HCT116 (cell line): ENCODE measurements around the gene ENTPD6. TPM values are rescaled to one million over a fixed set of nuclear protein-coding genes. Genes with fewer than 3 reads are reported as not detected.

Source experiments
- ATAC-seq: fragments of 200-7000 bp; cut with Tn5 transposase; 2 replicates; pipeline ENCODE4 v1.9.1; 2020; ENCODE audit warnings: mild to moderate bottlenecking, moderate library complexity
- BruUV-seq: library from RNA; stranded (reverse); fragments of 400-500 nt; replicated peaks from 2 replicates; lab custom pipeline; 2021; lab: Mats Ljungman, UMichigan
- CTCF ChIA-PET: fragments of 300-600 bp; sonication (Branson Sonifier 250); formaldehyde crosslinking; loops from one replicate; lab custom pipeline; 2021; ENCODE audit warnings: antibody characterized with exemption; lab: Charles Lee
- POLR2A ChIA-PET: fragments of 300-600, 350-600 bp; sonication (Branson Sonifier 250); formaldehyde crosslinking; loops from one replicate; lab custom pipeline; 2021; ENCODE audit warnings: antibody characterized with exemption; lab: Charles Lee
- RAD21 ChIA-PET, 2 experiments: fragments of 300-600 bp; sonication (Branson Sonifier 250); formaldehyde crosslinking; loops; one replicate each; lab custom pipeline; 2023; ENCODE audit warnings: low total read pairs in 2 of 2; ENCODE audit not compliant: uncharacterized antibody in 2 of 2, unreplicated experiment in 2 of 2, low non-redundant PET in 1 of 2; lab: Charles Lee
- DNase-seq: peaks from one replicate; pipeline ENCODE4 v3.0.0-alpha.2; 2010; ENCODE audit warnings: low read depth, low spot score
- H2AFZ ChIP-seq: fragments of 200-600 bp; shearing (Covaris generic), sonication (generic); 2 replicates; pipeline ENCODE4 v1.6.1; 2017; ENCODE audit warnings: low read depth, mixed run types, mixed read lengths, antibody characterized with exemption, low read length; ENCODE audit not compliant: poor library complexity, severe bottlenecking
- H3K27ac ChIP-seq: 2 replicates; pipeline ENCODE4 v1.5.1; 2012; ENCODE audit warnings: low read depth, low read length
- H3K27me3 ChIP-seq: fragments of 200-600 bp; sonication (generic); 2 replicates; pipeline ENCODE4 v1.6.1; 2016; ENCODE audit warnings: mixed run types, low read length, mixed read lengths; ENCODE audit not compliant: insufficient read depth
- H3K36me3 ChIP-seq, 2 experiments: fragments of 200-500 bp in 1 of 2; fragments of 200-600 bp in 1 of 2; sonication (Bioruptor generic) in 1 of 2; sonication (generic) in 1 of 2; 2 replicates each; pipeline versions ENCODE4 v1.5.1 to v1.6.1; 2014 to 2016; ENCODE audit warnings: low read length in 2 of 2, inconsistent platforms in 1 of 2, mixed read lengths in 1 of 2, mixed run types in 1 of 2; ENCODE audit not compliant: insufficient read depth in 2 of 2, control insufficient read depth in 1 of 2
- H3K4me1 ChIP-seq, 2 experiments: fragments of 200-600 bp in 1 of 2; sonication (generic) in 1 of 2; 2 replicates each; pipeline versions ENCODE4 v1.5.1 to v1.6.1; 2012 to 2017; ENCODE audit warnings: low read length in 2 of 2, inconsistent platforms in 1 of 2, mild to moderate bottlenecking in 1 of 2, mixed read lengths in 1 of 2, mixed run types in 1 of 2, moderate library complexity in 1 of 2; ENCODE audit not compliant: insufficient read depth in 2 of 2, control insufficient read depth in 1 of 2
- H3K4me2 ChIP-seq: fragments of 200-600 bp; sonication (generic); 2 replicates; pipeline ENCODE4 v1.6.1; 2017; ENCODE audit warnings: mixed run types, low read length, mixed read lengths
- H3K4me3 ChIP-seq, 2 experiments: fragments of 200-600 bp in 1 of 2; sonication (generic) in 1 of 2; replicated peaks in 1 of 2; 2 replicates each; pipeline ENCODE4 v1.5.1; 2011 to 2016; ENCODE audit warnings: low read length in 2 of 2, control low read depth in 1 of 2, low read depth in 1 of 2, mild to moderate bottlenecking in 1 of 2, mixed read lengths in 1 of 2, mixed run types in 1 of 2
- H3K79me2 ChIP-seq: fragments of 200-600 bp; sonication (generic); 2 replicates; pipeline ENCODE4 v1.6.1; 2017; ENCODE audit warnings: mild to moderate bottlenecking, mixed run types, low read length, moderate library complexity, mixed read lengths; ENCODE audit not compliant: insufficient read depth
- H3K9ac ChIP-seq: fragments of 200-600 bp; sonication (generic); 2 replicates; pipeline ENCODE4 v1.6.1; 2016; ENCODE audit warnings: low read length, mixed read lengths
- H3K9me2 ChIP-seq: fragments of 200-600 bp; sonication (generic), shearing (Covaris generic); 2 replicates; pipeline ENCODE4 v1.6.1; 2017; ENCODE audit warnings: mixed run types, mild to moderate bottlenecking, moderate library complexity; ENCODE audit not compliant: insufficient read depth
- H3K9me3 ChIP-seq, 2 experiments: fragments of 200-500 bp in 1 of 2; fragments of 200-600 bp in 1 of 2; sonication (Bioruptor generic) in 1 of 2; sonication (generic) in 1 of 2; 2 replicates each; pipeline ENCODE4 v1.6.1; 2014 to 2017; ENCODE audit warnings: low read length in 2 of 2, mixed read lengths in 2 of 2, inconsistent platforms in 1 of 2, low read depth in 1 of 2, mild to moderate bottlenecking in 1 of 2, mixed run types in 1 of 2, moderate library complexity in 1 of 2; ENCODE audit not compliant: control insufficient read depth in 1 of 2, insufficient read depth in 1 of 2
- H4K20me1 ChIP-seq: fragments of 200-600 bp; sonication (generic), shearing (Covaris generic); 2 replicates; pipeline ENCODE4 v1.6.1; 2017; ENCODE audit warnings: mixed run types, mild to moderate bottlenecking, moderate library complexity; ENCODE audit not compliant: insufficient read depth
- ATF3 ChIP-seq: IDR thresholded peaks from 2 replicates; pipeline ENCODE4 v1.6.1; 2012
- CBX3 ChIP-seq: IDR thresholded peaks from 2 replicates; pipeline ENCODE4 v1.6.1; 2012; ENCODE audit warnings: low read depth
- CEBPB ChIP-seq: IDR thresholded peaks from 2 replicates; pipeline ENCODE4 v1.6.1; 2012; ENCODE audit warnings: low read depth
- CTCF ChIP-seq, 3 experiments: fragments of 200-600 bp in 1 of 3; sonication (generic) in 1 of 3; IDR thresholded peaks in 2 of 3; conservative IDR thresholded peaks in 1 of 3; 2 replicates each; pipeline ENCODE4 v1.5.1; 2012 to 2017; ENCODE audit warnings: low read depth in 2 of 3, low read length in 2 of 3, antibody characterized with exemption in 1 of 3, borderline replicate concordance in 1 of 3, control low read depth in 1 of 3, mild to moderate bottlenecking in 1 of 3, mixed read lengths in 1 of 3, mixed run types in 1 of 3, moderate library complexity in 1 of 3; ENCODE audit not compliant: insufficient read depth in 1 of 3
- EGR1 ChIP-seq: IDR thresholded peaks from 2 replicates; pipeline ENCODE4 v1.6.1; 2012; ENCODE audit warnings: low read depth
- ELF1 ChIP-seq: IDR thresholded peaks from 2 replicates; pipeline ENCODE4 v1.6.1; 2012; ENCODE audit warnings: low read depth, borderline replicate concordance
- EZH2 ChIP-seq: fragments of 200-600 bp; sonication (generic); IDR thresholded peaks from 2 replicates; pipeline ENCODE4 v1.6.1; 2017; ENCODE audit warnings: antibody characterized with exemption, mixed run types
- EZH2phosphoT487 ChIP-seq: fragments of 200-600 bp; IDR thresholded peaks from 2 replicates; pipeline ENCODE4 v1.6.1; 2018; ENCODE audit warnings: antibody characterized with exemption, borderline replicate concordance
- FOSL1 ChIP-seq: IDR thresholded peaks from 2 replicates; pipeline ENCODE4 v1.6.1; 2012; ENCODE audit warnings: low read depth
- JUND ChIP-seq: IDR thresholded peaks from 2 replicates; pipeline ENCODE4 v1.6.1; 2012
- MAX ChIP-seq: IDR thresholded peaks from 2 replicates; pipeline ENCODE4 v1.6.1; 2012
- POLR2A ChIP-seq: IDR thresholded peaks from 2 replicates; pipeline ENCODE4 v1.7.0; 2011; ENCODE audit warnings: borderline replicate concordance; ENCODE audit not compliant: insufficient read depth, insufficient read length; ENCODE audit errors: extremely low read depth
- RAD21 ChIP-seq: IDR thresholded peaks from 2 replicates; pipeline ENCODE4 v1.6.1; 2012; ENCODE audit warnings: low read depth, mild to moderate bottlenecking
- SP1 ChIP-seq: IDR thresholded peaks from 2 replicates; pipeline ENCODE4 v1.6.1; 2012; ENCODE audit warnings: low read depth
- SRF ChIP-seq: IDR thresholded peaks from 2 replicates; pipeline ENCODE4 v1.6.1; 2012; ENCODE audit warnings: low read depth
- TCF7L2 ChIP-seq: IDR thresholded peaks from 2 replicates; pipeline ENCODE4 v1.7.0; 2011; ENCODE audit warnings: borderline replicate concordance, inconsistent platforms; ENCODE audit not compliant: insufficient read depth, insufficient read length; ENCODE audit errors: extremely low read depth
- YY1 ChIP-seq: IDR thresholded peaks from 2 replicates; pipeline ENCODE4 v1.6.1; 2011; ENCODE audit warnings: low read length, low read depth, moderate library complexity, mild to moderate bottlenecking; ENCODE audit not compliant: insufficient replicate concordance; ENCODE audit errors: extremely low read depth
- ZBTB33 ChIP-seq: IDR thresholded peaks from 2 replicates; pipeline ENCODE4 v1.6.1; 2011; ENCODE audit warnings: mild to moderate bottlenecking, low read length, moderate library complexity; ENCODE audit not compliant: insufficient replicate concordance; ENCODE audit errors: extremely low read depth
- ZFX ChIP-seq: fragments of 450-650 bp; IDR thresholded peaks from 2 replicates; pipeline ENCODE4 v1.6.1; 2017
- intact Hi-C: fragments of 100-400 bp; cut with micrococcal nuclease; formaldehyde crosslinking; loops from 2 replicates; pipeline ENCODE4 v1.10.0; 2022
- total RNA-seq: library from RNA; stranded (reverse); gene quantifications from one replicate; pipeline ENCODE4 v1.2.1, GENCODE V29; 2021; ENCODE audit not compliant: unreplicated experiment

The ENTPD6 gene
- total RNA-seq, 1 experiment from 2014 or later = 89.2 TPM

GRCh38 chr20:25193843-25194242, 1.7 kb upstream of the ENTPD6 start:
- Histone ChIP-seq H4K20me1 (no peaks in the 10 kb centered on the region), H3K4me2 (no peak overlapping the region), H3K4me3 (no peak overlapping the region), H3K27me3 (no peaks in the 10 kb centered on the region), H3K36me3 (no peaks in the 10 kb centered on the region), H3K9ac (no peak overlapping the region), H2AFZ (no peak overlapping the region), H3K9me3 (no peaks in the 10 kb centered on the region), H3K9me2 (no peaks in the 10 kb centered on the region), H3K4me1 (peaks cover 9 to 25% of the 10 kb centered on the region in 2 experiments; a peak in 3 of 4 replicates), H3K79me2 (peaks cover 28% of the 10 kb centered on the region), H3K27ac (no peak overlapping the region)
- DNase-seq = no peak
- ATAC-seq = no peak
- ChIA-PET RAD21 (no interaction called here), CTCF (interaction anchor here (0.6 kb wide), 1 partner anchor 111 kb away, joined by 3 read pairs; no protein-coding TSS in a partner anchor), POLR2A (no interaction called here)
- intact Hi-C loops = loop anchor here (10.0 kb wide), 1 partner anchor 1559 kb away; the partner anchor contains the start of gene CST3
- BruUV-seq = no TSS peak
- TF ChIP-seq POLR2A = no peak
- no peak for TF ChIP-seq SP1
- TF ChIP-seq SRF = no peak
- no peak for TF ChIP-seq JUND
- no peak for TF ChIP-seq ZFX
- TF ChIP-seq EZH2 = no peak
- no peak for TF ChIP-seq ZBTB33
- TF ChIP-seq CBX3 = no peak
- TF ChIP-seq CEBPB = no peak
- no peak for TF ChIP-seq CTCF (IDR thresholded peaks at IDR 0.05 in 2 of 3, conservative IDR thresholded peaks at IDR 0.05 in 1 of 3; ENCODE audit: borderline replicate concordance in 1 of 3, insufficient read depth in 1 of 3, low read depth in 2 of 3, low read length in 2 of 3)
- no peak for TF ChIP-seq EGR1
- TF ChIP-seq MAX = no peak
- no peak for TF ChIP-seq TCF7L2
- TF ChIP-seq ELF1 = no peak
- no peak for TF ChIP-seq YY1
- TF ChIP-seq EZH2phosphoT487 = no peak
- TF ChIP-seq FOSL1 = no peak
- no peak for TF ChIP-seq ATF3
- TF ChIP-seq RAD21 = no peak
